Activated CD8-positive, alpha-beta memory T cell treated with anti-CD3 and anti-CD28 coated beads, Interleukin-2, amount 10 ng/mL, durations not matched to agents 7 days and 5 days (primary cell): ENCODE measurements around the gene YTHDF2. TPM values are rescaled to one million over a fixed set of nuclear protein-coding genes. Genes with fewer than 3 reads are reported as not detected.
"Not testable (repeated sequence)": the region's sequence is repeated elsewhere in the genome, so short reads cannot be mapped to it uniquely, and the experiment has no call there.

ENCODE experiments used
- ATAC-seq: fragments of 150-1000 bp; cut with Tn5 transposase; one replicate; pipeline ENCODE4 v1.10.0; 2021; ENCODE audit warnings: moderate library complexity
- CTCF ChIA-PET: fragments of 350-600 bp; sonication (Branson Sonifier 250); formaldehyde crosslinking; loops from one replicate; lab custom pipeline; 2021; ENCODE audit warnings: antibody characterized with exemption; lab: Charles Lee
- DNase-seq: peaks from one replicate; pipeline ENCODE4 v3.0.0-alpha.2; 2020
- H3K27ac Mint-ChIP-seq: one replicate; pipeline ENCODE4 v1.8.0; 2021; ENCODE audit warnings: mild to moderate bottlenecking, mixed read lengths
- H3K27me3 Mint-ChIP-seq: one replicate; pipeline ENCODE4 v1.8.0; 2021; ENCODE audit warnings: mixed read lengths
- H3K36me3 Mint-ChIP-seq: one replicate; pipeline ENCODE4 v1.8.0; 2021; ENCODE audit warnings: mild to moderate bottlenecking, mixed read lengths
- H3K4me1 Mint-ChIP-seq: one replicate; pipeline ENCODE4 v1.8.0; 2021; ENCODE audit warnings: mixed read lengths
- H3K4me3 Mint-ChIP-seq: one replicate; pipeline ENCODE4 v1.8.0; 2021; ENCODE audit warnings: mild to moderate bottlenecking, moderate library complexity, mixed read lengths
- H3K9me3 Mint-ChIP-seq: one replicate; pipeline ENCODE4 v1.8.0; 2022; ENCODE audit warnings: low read depth, mixed read lengths
- total RNA-seq, 2 experiments: library from RNA; stranded (reverse); gene quantifications; one replicate each; pipeline ENCODE4 v1.2.3, GENCODE V29; 2021

Gene YTHDF2
- total RNA-seq, 2 experiments from 2014 or later = 65.0 to 81.8 TPM

DNA sequence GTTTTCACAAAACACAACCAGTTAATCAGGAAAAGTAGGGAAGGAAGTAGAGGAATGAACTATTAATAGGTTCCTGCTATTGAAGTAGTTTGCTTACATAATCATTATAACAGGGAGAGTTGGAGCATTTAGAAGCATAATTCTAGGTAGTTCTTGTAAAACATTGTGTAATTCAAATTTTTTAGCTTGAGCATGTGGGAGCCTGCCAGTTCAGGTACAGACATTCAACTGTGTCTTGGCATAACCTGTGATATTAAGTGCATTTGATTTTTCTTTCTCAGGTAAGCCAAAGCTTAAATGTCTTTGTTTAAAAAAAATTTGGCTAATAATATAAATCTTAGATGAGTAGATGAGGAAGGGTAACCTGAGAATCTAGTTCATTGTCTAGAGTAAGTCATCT is 3.4 kb downstream of the YTHDF2 start:
- Mint-ChIP-seq H3K4me3 (peak overlapping the region; percentile 9), H3K4me1 (peaks cover 74% of the 10 kb centered on the region), H3K27ac (peak overlapping the region; percentile 3), H3K27me3 (no peaks in the 10 kb centered on the region), H3K9me3 (no peaks in the 10 kb centered on the region), H3K36me3 (peaks cover 61% of the 10 kb centered on the region)
- CTCF ChIA-PET = interaction anchor here (0.9 to 1.5 kb wide), 2 partner anchors 40 to 137 kb away, joined by 3 to 4 read pairs; no protein-coding TSS in a partner anchor
- ATAC-seq (no peak), DNase-seq (no peak)

DNA sequence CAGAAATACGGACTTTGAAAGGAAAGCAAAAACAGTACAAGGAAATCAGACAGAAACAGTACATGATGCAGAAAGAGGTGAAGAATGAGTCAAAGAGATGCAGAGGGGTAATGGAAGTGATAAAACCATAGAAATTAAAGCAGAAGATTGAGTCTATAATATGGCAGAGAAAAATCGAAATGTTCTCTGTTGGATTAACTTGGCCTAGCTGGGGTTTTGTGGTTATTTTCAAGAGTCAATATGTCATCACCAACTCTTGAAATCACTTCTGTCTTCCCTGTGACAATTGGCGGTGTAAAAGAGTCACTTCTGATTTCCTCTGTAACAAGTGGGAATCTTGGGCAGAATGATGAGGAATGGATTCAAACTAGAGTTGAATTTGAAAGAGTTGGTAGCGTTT is 7.4 kb downstream of the YTHDF2 start:
- Mint-ChIP-seq H3K4me3 (peak overlapping the region; percentile 55), H3K27me3 (no peaks in the 10 kb centered on the region), H3K4me1 (peaks cover 75% of the 10 kb centered on the region), H3K9me3 (no peaks in the 10 kb centered on the region), H3K36me3 (peaks cover 64% of the 10 kb centered on the region), H3K27ac (peak overlapping the region; percentile 67)
- no peak for DNase-seq
- ATAC-seq = peak; percentile 78
- CTCF ChIA-PET = interaction anchor here (1.4 to 1.6 kb wide), 2 partner anchors 7 to 140 kb away, joined by 4 to 5 read pairs; partner anchors contain the start of gene YTHDF2

DNA sequence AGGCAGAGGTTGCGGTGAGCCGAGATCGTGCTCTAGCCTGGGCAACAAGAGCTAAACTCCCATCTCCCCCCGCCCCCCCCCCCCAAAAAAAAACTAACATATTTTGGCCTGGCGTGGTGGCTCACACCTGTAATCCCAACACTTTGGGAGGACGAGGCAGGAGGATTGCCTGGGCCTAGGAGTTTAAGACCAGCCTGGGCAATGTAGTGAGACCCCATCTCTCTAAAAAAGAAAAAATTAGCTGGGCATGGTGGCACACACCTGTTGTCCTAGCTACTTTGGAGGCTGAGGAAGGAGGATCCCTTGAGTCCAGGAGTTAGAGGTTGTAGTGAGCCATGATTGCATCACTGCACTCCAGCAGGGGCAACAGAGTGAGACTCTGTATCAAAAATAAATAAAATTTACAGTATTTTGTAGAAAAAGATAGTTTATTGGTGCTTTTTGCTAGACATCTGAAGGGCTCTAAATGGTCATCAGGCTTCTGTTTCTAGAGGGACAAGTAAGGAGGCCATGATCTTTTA is 9.0 kb downstream of the YTHDF2 start:
- DNase-seq (no peak), ATAC-seq (no peak)
- Mint-ChIP-seq H3K9me3 (no peaks in the 10 kb centered on the region), H3K4me1 (peaks cover 77% of the 10 kb centered on the region), H3K36me3 (peaks cover 64% of the 10 kb centered on the region), H3K4me3 (no peak overlapping the region), H3K27ac (no peak overlapping the region), H3K27me3 (no peaks in the 10 kb centered on the region)
- CTCF ChIA-PET = interaction anchor here (1.6 to 2.7 kb wide), 2 partner anchors 9 kb away, joined by 4 to 19 read pairs; partner anchors contain the start of gene YTHDF2

DNA sequence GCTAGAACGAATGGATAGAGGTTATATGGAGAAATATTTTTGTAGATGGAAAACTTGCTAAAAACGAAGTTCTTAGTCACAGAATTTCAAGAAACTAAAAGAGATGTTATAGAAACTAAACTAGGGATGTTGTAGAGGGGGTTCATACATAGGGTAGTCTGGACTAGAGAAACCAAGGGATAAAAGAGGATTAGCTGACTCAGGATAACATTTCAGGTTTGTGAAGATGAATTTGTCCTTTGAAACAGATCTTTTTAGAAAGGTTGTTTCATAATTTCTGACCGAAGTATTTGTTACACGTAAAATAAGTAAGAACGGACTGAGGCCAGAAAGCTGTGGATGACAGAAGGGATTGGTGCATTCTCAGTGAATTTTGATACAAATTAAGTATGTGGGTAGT is 13.6 kb downstream of the YTHDF2 start:
- peaks cover 51% of the 10 kb centered on the region for H3K4me1 Mint-ChIP-seq
- no peaks in the 10 kb centered on the region for H3K27me3 Mint-ChIP-seq
- no peaks in the 10 kb centered on the region for H3K9me3 Mint-ChIP-seq
- DNase-seq = no peak
- CTCF ChIA-PET = interaction anchor here (0.7 to 1.4 kb wide), 3 partner anchors 109 to 331 kb away, joined by 3 to 5 read pairs (median 3); no protein-coding TSS in a partner anchor
- H3K27ac Mint-ChIP-seq = no peak overlapping the region
- no peak overlapping the region for H3K4me3 Mint-ChIP-seq
- ATAC-seq = no peak
- peaks cover 41% of the 10 kb centered on the region for H3K36me3 Mint-ChIP-seq

DNA sequence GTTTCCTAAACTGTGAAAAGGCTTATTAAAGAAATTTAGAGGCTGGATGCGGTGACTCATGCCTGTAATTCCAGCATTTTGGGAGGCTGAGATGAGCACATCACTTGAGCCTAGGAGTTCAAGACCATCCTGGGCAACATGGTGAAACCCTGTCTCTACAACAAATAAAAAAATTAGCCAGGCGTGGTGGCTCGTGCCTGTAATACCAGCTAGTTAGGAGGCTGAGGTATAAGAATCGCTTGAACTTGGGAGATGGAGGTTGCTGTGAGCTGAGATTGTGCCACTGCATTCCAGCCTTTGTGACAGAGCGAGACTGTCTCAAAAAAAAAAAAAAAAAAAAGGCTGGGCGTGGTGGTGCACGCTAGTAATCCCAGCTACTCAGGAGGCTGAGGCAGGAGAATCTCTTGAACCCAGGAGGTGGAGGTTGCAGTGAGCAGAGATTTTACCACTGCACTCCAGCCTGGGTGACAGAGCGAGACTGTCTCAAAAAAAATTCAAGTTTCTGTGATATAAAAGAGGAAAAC is 14.1 kb downstream of the YTHDF2 start:
- H3K4me3 Mint-ChIP-seq, H3K27ac Mint-ChIP-seq, ATAC-seq, H3K9me3 Mint-ChIP-seq, DNase-seq, H3K27me3 Mint-ChIP-seq: not testable (repeated sequence)
- H3K36me3 Mint-ChIP-seq = peaks cover 40% of the 10 kb centered on the region
- peaks cover 50% of the 10 kb centered on the region for H3K4me1 Mint-ChIP-seq
- CTCF ChIA-PET = interaction anchor here (1.3 to 5.0 kb wide), 3 partner anchors 14 to 126 kb away, joined by 3 to 23 read pairs (median 3); partner anchors contain the start of gene YTHDF2

DNA sequence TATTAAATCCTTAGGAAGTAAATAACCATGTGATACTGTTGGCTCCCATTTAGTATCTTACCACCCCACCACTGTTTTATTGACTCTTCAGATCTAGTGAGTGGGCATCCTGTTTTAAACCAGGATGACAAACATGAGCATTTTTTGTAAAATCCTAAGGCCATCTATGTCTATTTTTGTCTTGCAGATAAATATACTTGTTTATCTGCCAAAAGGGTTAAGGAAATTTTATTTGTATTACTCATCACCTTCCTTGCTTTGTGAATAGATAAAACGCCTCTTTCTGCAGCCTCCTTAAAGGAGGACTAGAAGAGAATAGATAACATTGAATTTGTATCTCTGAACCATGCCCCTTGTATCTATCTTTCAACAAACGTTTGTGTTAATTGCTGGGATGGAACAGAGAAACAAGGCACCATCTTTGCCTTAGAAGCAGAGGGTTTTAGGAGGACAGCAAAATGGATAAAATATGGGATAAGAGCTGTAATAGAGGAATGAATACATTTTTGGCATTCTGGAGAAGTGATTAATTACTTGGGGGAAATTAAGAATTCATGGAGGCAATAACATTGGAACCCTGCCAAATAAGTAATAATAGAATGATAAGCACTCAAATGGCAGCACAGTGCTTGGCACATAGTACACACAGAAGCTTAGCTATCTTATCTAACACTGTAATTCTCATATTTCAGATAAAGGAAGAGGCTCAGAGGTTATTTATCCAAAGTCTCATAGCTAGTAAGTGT is 14.7 kb downstream of the YTHDF2 start:
- peaks cover 36% of the 10 kb centered on the region for H3K36me3 Mint-ChIP-seq
- ATAC-seq (no peak), DNase-seq (no peak)
- no peak overlapping the region for H3K27ac Mint-ChIP-seq
- no peaks in the 10 kb centered on the region for H3K27me3 Mint-ChIP-seq
- H3K4me3 Mint-ChIP-seq = no peak overlapping the region
- H3K4me1 Mint-ChIP-seq = peaks cover 47% of the 10 kb centered on the region
- H3K9me3 Mint-ChIP-seq = no peaks in the 10 kb centered on the region
- CTCF ChIA-PET = interaction anchor here (1.3 to 5.0 kb wide), 5 partner anchors 15 to 130 kb away, joined by 3 to 23 read pairs (median 4); partner anchors contain the start of gene YTHDF2

DNA sequence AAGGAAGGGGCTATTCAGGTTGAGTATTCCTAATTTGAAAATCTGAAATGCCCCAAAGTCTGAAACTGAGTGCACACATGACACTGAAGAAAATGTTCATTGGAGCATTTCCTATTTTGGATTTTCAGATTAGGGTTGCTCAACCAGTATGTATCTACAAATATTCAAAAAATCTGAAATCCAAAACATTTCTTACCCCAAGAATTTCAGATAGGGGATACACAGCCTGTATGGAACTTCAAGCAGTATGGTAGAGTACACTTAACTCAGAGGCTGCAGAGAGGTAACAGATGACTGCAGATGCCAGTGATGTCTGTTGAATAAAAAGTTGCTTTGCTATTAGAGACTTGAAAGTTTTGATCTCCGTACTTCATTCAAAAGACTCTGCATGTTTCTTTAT is 19.0 kb downstream of the YTHDF2 start:
- no peaks in the 10 kb centered on the region for H3K9me3 Mint-ChIP-seq
- H3K4me3 Mint-ChIP-seq = no peak overlapping the region
- ATAC-seq (no peak), DNase-seq (no peak)
- CTCF ChIA-PET = interaction anchor here (1.0 to 5.0 kb wide), 2 partner anchors 19 kb away, joined by 3 to 23 read pairs; partner anchors contain the start of gene YTHDF2
- peaks cover 30% of the 10 kb centered on the region for H3K36me3 Mint-ChIP-seq
- H3K27me3 Mint-ChIP-seq = no peaks in the 10 kb centered on the region
- H3K27ac Mint-ChIP-seq = no peak overlapping the region
- peaks cover 21% of the 10 kb centered on the region for H3K4me1 Mint-ChIP-seq

DNA sequence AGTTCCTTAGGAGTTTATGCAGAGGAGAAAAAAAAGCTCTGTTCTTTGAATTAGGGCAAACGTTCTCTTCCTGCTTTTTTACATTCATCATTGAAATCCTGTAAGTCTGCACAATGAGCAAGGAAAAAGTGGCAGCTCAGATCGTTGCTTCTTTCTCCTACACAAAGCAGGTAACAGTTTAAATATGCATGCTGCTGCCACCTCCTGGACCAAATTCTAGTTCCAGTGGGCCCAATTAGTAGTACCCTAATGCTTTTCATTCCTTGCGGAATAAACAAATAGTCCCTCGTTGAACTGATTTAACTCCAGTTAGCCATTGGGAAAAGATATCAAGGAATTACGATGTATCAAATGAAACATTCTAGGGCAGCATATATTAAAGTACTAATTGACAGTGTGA is 20.1 kb downstream of the YTHDF2 start:
- Mint-ChIP-seq H3K36me3 (peaks cover 28% of the 10 kb centered on the region), H3K4me1 (peaks cover 15% of the 10 kb centered on the region), H3K27ac (no peak overlapping the region), H3K9me3 (no peaks in the 10 kb centered on the region), H3K4me3 (no peak overlapping the region), H3K27me3 (no peaks in the 10 kb centered on the region)
- no peak for ATAC-seq
- CTCF ChIA-PET = interaction anchor here (1.1 to 1.3 kb wide), 3 partner anchors 15 to 89 kb away, joined by 3 to 7 read pairs (median 4); partner anchors contain the start of gene YTHDF2
- DNase-seq = no peak

DNA sequence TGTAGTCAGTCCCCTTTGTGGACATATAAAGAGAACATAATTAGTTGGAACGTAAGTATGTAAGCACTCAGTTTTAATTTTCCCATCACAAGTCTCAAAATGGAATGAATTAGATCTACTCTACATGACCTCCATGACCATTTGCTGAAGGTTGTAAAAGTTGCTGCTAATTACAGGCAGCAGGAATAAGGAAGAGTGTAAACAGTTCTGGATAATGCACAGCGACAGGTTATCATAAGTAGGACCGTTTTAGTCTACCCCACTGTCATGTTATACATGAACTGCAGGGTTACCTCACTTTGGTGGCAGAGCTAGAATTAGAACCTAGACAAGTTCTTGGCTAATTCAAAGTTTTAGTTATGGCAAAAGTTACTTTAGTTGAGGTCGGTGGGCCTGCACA is 21.7 kb downstream of the YTHDF2 start:
- DNase-seq (no peak), ATAC-seq (no peak)
- H3K27ac Mint-ChIP-seq = no peak overlapping the region
- peaks cover 26% of the 10 kb centered on the region for H3K36me3 Mint-ChIP-seq
- H3K4me1 Mint-ChIP-seq = peaks cover 15% of the 10 kb centered on the region
- no peaks in the 10 kb centered on the region for H3K27me3 Mint-ChIP-seq
- H3K9me3 Mint-ChIP-seq = no peaks in the 10 kb centered on the region
- no peak overlapping the region for H3K4me3 Mint-ChIP-seq
- CTCF ChIA-PET = interaction anchor here (1.4 kb wide), 1 partner anchor 17 kb away, joined by 3 read pairs; no protein-coding TSS in a partner anchor

DNA sequence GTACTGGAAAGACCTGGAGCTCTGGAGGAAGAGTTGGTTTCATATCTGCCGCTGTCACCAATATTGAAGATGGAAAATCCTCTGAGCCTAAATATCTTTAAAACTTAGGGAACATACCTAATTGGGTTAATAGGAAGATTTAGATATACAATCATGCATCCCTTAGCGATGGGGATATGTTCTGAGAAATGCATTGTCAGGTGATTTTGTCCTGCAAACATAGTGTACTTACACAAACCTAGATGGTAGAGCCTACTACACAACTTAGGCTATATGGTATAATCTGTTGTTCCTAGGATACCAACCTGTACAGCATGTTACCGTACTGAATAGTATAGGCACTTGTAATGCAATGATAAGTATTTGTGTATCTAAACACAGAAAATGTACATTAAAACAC is 22.5 kb downstream of the YTHDF2 start:
- Mint-ChIP-seq H3K4me1 (peaks cover 10% of the 10 kb centered on the region), H3K36me3 (peaks cover 22% of the 10 kb centered on the region), H3K4me3 (no peak overlapping the region), H3K9me3 (no peaks in the 10 kb centered on the region), H3K27ac (no peak overlapping the region), H3K27me3 (no peaks in the 10 kb centered on the region)
- ATAC-seq (no peak), DNase-seq (no peak)
- CTCF ChIA-PET = no interaction called here

DNA sequence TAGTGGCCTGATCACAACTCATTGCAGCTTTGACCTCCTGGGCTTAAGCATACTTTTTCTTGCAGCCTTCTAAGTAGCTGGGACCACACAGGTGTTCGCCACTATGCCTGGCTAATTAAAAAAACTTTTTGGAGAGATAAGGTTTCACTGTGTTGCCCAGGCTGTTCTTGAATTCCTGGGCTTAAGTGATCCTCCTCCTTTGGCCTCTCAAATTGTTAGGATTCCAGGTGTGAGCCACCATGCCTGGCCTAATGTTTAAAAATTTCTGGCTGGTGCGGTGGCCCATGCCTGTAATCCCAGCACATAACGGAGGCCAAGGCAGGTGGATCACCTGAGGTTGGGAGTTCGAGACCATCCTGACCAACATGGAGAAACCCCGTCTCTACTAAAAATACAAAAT is 24.4 kb downstream of the YTHDF2 start:
- no peaks in the 10 kb centered on the region for H3K9me3 Mint-ChIP-seq
- CTCF ChIA-PET = interaction anchor here (0.7 kb wide), 1 partner anchor 436 kb away, joined by 3 read pairs; no protein-coding TSS in a partner anchor
- ATAC-seq (no peak), DNase-seq (no peak)
- H3K27me3 Mint-ChIP-seq = no peaks in the 10 kb centered on the region
- no peak overlapping the region for H3K27ac Mint-ChIP-seq
- H3K4me3 Mint-ChIP-seq = no peak overlapping the region
- peaks cover 11% of the 10 kb centered on the region for H3K4me1 Mint-ChIP-seq
- H3K36me3 Mint-ChIP-seq = peaks cover 28% of the 10 kb centered on the region

DNA sequence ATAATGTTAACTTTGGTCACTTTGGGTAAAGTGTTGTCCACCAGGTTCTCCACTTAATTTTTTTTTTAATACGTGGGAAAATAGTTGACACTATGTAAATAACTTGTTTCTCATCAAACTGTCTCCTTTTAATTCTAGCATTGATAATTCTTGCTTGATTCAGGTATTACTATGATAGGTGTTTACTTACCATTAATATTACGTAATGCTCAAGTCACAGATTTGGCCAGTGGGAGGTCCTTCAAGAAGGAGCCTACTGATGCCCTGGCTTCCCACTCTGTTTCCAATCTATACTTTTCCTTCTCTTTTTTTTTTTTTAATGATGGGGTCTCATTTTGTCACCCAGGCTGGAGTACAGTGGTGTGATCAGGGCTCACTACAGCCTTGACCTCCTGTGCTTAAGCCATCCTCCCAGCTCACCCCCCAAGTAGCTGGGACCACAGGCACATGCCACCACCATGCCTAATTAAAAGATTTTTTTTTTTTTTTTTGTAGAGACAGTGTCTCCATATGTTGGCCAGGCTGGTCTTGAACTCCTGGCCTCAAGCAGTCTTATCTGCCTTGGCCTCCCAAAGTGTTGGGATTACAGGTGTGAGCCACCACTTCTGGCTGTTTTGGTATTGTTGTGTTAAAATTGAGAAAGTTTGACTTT is 29.9 kb downstream of the YTHDF2 start:
- H3K27ac Mint-ChIP-seq = no peak overlapping the region
- peaks cover 27% of the 10 kb centered on the region for H3K36me3 Mint-ChIP-seq
- no peaks in the 10 kb centered on the region for H3K27me3 Mint-ChIP-seq
- no peak for ATAC-seq
- no peaks in the 10 kb centered on the region for H3K9me3 Mint-ChIP-seq
- DNase-seq = no peak
- CTCF ChIA-PET = interaction anchor here (0.5 kb wide), 1 partner anchor 84 kb away, joined by 3 read pairs; no protein-coding TSS in a partner anchor
- peaks cover 8% of the 10 kb centered on the region for H3K4me1 Mint-ChIP-seq
- no peak overlapping the region for H3K4me3 Mint-ChIP-seq
